Central memory CD4-positive, alpha-beta T cell (primary cell): ENCODE measurements around the gene WIPF1.

Experiments used
- DNase-seq: peaks from one replicate; pipeline ENCODE4 v3.0.0; 2022

The WIPF1 gene

GRCh38 chr2:174529916-174530315, 67.7 kb downstream of the WIPF1 start:
- DNase-seq = no peak

- DNase-seq = no peak
Measured at GRCh38 chr2:174527959-174528358, 69.6 kb downstream of the WIPF1 start.

GRCh38 chr2:174527101-174527721, 70.4 kb downstream of the WIPF1 start:
- DNase-seq = no peak

- DNase-seq = no peak
Measured at GRCh38 chr2:174524527-174524926, 73.1 kb downstream of the WIPF1 start.

- peak; percentile 1 for DNase-seq
Measured at GRCh38 chr2:174522553-174522952, 75.1 kb downstream of the WIPF1 start.

GRCh38 chr2:174518395-174518794, 79.2 kb downstream of the WIPF1 start:
- no peak for DNase-seq

- no peak for DNase-seq
Measured at GRCh38 chr2:174516501-174517378, 80.9 kb downstream of the WIPF1 start.

- DNase-seq = no peak
Measured at GRCh38 chr2:174512345-174512744, 85.3 kb downstream of the WIPF1 start.

- no peak for DNase-seq
Measured at GRCh38 chr2:174511580-174512260, 85.9 kb downstream of the WIPF1 start.

- no peak for DNase-seq
Measured at GRCh38 chr2:174510583-174511189, 86.9 kb downstream of the WIPF1 start.
